Endodermal cell (in vitro differentiated cells): ENCODE data around the gene TIMM44. TPM values are rescaled to one million over a fixed set of nuclear protein-coding genes. Genes with fewer than 3 reads are reported as not detected.

ENCODE experiments used
- DNase-seq: peaks from one replicate; pipeline ENCODE4 v3.0.0-alpha.2; 2017
- H3K27ac ChIP-seq: 2 replicates; pipeline ENCODE4 v1.5.1; 2013; ENCODE audit warnings: mild to moderate bottlenecking, low read depth, low read length, moderate library complexity
- H3K27me3 ChIP-seq: 2 replicates; pipeline ENCODE4 v1.6.1; 2013; ENCODE audit warnings: mild to moderate bottlenecking, low read length, moderate library complexity; ENCODE audit not compliant: insufficient read depth, control insufficient read depth, poor library complexity, severe bottlenecking
- H3K36me3 ChIP-seq: 2 replicates; pipeline ENCODE4 v1.7.0; 2013; ENCODE audit warnings: mild to moderate bottlenecking, low read length, moderate library complexity; ENCODE audit not compliant: control insufficient read depth, insufficient read depth
- H3K4me1 ChIP-seq: one replicate; pipeline ENCODE4 v1.7.0; 2013; ENCODE audit warnings: low read length; ENCODE audit not compliant: control insufficient read depth, insufficient read depth
- H3K4me3 ChIP-seq: 2 replicates; pipeline ENCODE4 v1.5.1; 2013; ENCODE audit warnings: mild to moderate bottlenecking, low read length, moderate library complexity
- H3K9ac ChIP-seq: 2 replicates; pipeline ENCODE4 v1.6.1; 2013; ENCODE audit warnings: mild to moderate bottlenecking, low read length, moderate library complexity; ENCODE audit not compliant: poor library complexity, severe bottlenecking; ENCODE audit errors: extremely low read depth
- H3K9me3 ChIP-seq: 2 replicates; pipeline ENCODE4 v1.6.1; 2013; ENCODE audit warnings: mild to moderate bottlenecking, low read length, moderate library complexity; ENCODE audit not compliant: control insufficient read depth
- H3K27ac Mint-ChIP-seq: 2 replicates; pipeline ENCODE4 v1.8.0; 2020; ENCODE audit warnings: mixed read lengths
- H3K27me3 Mint-ChIP-seq: 2 replicates; pipeline ENCODE4 v1.8.0; 2021; ENCODE audit warnings: mild to moderate bottlenecking, mixed read lengths; ENCODE audit not compliant: insufficient read depth
- H3K36me3 Mint-ChIP-seq: 2 replicates; pipeline ENCODE4 v1.8.0; 2020; ENCODE audit warnings: low read depth, mixed read lengths
- H3K4me1 Mint-ChIP-seq: 2 replicates; pipeline ENCODE4 v1.8.0; 2020; ENCODE audit warnings: mixed read lengths
- H3K4me3 Mint-ChIP-seq: 2 replicates; pipeline ENCODE4 v1.8.0; 2020; ENCODE audit warnings: mild to moderate bottlenecking, moderate library complexity, mixed read lengths
- H3K9me3 Mint-ChIP-seq: 2 replicates; pipeline ENCODE4 v1.8.0; 2020; ENCODE audit warnings: mild to moderate bottlenecking, mixed read lengths
- WGBS, 2 experiments: methylation state at CpG; one replicate each; pipeline versions ENCODE4 v1.1.5 to v1.1.7; 2013; ENCODE audit warnings: missing lambda C conversion rate in 2 of 2, mixed read lengths in 1 of 2; ENCODE audit not compliant: insufficient coverage in 1 of 2, insufficient read length in 1 of 2; 5-methylcytosine and 5-hydroxymethylcytosine counted together
- total RNA-seq, 2 donors: library from RNA; stranded (reverse); fragmentation: NEBNext Ultra II Directional in 1 of 2; extraction: Animal tissue kit (Norgen Biotek cat#: 25700) in 1 of 2; gene quantifications; 2 replicates in 1 of 2; 3 replicates in 1 of 2; pipeline ENCODE4 v1.2.1, GENCODE V29; 2021
- TF ChIP-seq, protein P1 (sequence below): fragments of 200-600 bp; sonication (generic); conservative IDR thresholded peaks from 2 replicates; pipeline ENCODE4 v1.5.0; 2021; ENCODE audit warnings: antibody characterized with exemption, mild to moderate bottlenecking

The TIMM44 gene
- total RNA-seq, 2 donors from 2014 or later = 78.1 to 80.0 TPM

DNA sequence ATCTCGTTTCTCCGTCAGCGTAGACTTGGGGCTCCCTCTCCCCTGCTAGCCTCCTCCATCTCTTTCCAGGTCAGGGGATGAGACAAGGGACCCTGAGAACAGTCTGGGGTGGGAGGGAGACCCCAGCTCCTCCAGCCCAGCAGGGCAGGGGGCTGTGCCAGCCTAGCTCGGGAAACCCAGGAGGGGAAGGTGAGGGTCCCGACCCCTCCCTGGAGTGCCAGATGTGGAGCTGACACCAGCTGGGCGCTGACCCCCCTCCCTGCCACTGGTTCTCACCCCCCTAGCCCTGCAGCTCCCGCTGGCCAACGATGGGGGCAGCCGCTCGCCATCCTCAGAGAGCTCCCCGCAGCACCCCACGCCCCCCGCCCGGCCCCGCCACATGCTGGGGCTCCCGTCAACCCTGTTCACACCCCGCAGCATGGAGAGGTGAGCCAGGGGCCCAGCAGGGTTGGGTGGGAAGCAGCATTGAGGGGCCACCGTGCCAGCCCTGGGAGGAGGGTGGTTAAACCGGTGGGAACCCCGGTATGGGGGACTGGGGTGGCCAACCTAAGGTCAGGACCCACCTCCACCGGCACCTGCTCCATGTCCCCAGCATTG lies 33.9 kb downstream of the TIMM44 start:
- no peak overlapping the region for H3K27ac ChIP-seq
- TF ChIP-seq, protein P1, sequence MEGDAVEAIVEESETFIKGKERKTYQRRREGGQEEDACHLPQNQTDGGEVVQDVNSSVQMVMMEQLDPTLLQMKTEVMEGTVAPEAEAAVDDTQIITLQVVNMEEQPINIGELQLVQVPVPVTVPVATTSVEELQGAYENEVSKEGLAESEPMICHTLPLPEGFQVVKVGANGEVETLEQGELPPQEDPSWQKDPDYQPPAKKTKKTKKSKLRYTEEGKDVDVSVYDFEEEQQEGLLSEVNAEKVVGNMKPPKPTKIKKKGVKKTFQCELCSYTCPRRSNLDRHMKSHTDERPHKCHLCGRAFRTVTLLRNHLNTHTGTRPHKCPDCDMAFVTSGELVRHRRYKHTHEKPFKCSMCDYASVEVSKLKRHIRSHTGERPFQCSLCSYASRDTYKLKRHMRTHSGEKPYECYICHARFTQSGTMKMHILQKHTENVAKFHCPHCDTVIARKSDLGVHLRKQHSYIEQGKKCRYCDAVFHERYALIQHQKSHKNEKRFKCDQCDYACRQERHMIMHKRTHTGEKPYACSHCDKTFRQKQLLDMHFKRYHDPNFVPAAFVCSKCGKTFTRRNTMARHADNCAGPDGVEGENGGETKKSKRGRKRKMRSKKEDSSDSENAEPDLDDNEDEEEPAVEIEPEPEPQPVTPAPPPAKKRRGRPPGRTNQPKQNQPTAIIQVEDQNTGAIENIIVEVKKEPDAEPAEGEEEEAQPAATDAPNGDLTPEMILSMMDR = no peak
- no peak for DNase-seq
- H3K36me3 Mint-ChIP-seq = peaks cover 21% of the 10 kb centered on the region
- H3K4me3 ChIP-seq = no peak overlapping the region
- H3K4me3 Mint-ChIP-seq = no peak overlapping the region
- no peaks in the 10 kb centered on the region for H3K9me3 ChIP-seq
- WGBS, 2 experiments = 80 to 96% methylated on average over 1 to 21 of the region's 21 CpGs
- H3K27me3 ChIP-seq = peaks cover under 1% of the 10 kb centered on the region
- peaks cover 30% of the 10 kb centered on the region for H3K36me3 ChIP-seq
- H3K27me3 Mint-ChIP-seq = peaks cover 6% of the 10 kb centered on the region
- peaks cover 9% of the 10 kb centered on the region for H3K4me1 Mint-ChIP-seq
- H3K4me1 ChIP-seq = no peaks in the 10 kb centered on the region
- no peak overlapping the region for H3K9ac ChIP-seq
- H3K9me3 Mint-ChIP-seq = no peaks in the 10 kb centered on the region
- H3K27ac Mint-ChIP-seq = no peak overlapping the region

DNA sequence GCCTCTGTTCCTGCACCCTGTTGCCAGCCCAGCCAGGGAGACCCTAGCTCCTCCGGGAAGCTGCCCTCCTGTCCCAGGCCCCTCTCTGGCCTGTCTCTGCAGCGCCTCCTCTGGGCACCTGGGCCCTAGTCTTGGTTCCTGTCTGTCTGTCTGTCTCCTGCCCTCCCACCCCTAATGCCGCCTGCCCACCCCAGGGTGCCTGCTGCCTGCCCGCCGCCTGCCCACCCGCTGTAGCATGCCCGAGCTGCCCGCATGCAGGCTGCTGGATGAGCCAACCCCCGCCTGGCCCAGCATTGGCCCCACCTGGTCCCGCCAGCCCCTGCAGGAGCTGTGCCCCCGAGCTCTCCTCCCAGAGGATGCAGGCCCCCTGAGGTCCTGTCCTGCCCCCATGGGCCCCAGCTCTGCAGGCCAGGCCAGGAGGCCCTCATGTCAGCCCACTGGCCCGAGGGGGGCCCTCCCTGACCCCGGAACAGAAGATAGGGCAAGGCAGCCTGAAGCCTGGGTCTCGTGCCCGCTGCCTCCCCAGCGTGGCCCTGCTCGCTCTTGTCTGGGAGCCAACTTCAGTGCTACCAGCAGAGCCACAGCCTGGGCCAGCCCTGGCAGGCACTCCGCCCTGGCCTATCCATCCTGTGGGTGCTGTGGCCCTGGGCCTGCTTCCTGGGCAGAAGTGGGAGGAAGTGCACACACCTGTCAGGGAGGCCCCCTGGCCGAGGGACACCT lies 34.6 kb downstream of the TIMM44 start:
- no peaks in the 10 kb centered on the region for H3K9me3 Mint-ChIP-seq
- Histone ChIP-seq H3K36me3 (peaks cover 30% of the 10 kb centered on the region), H3K9ac (no peak overlapping the region), H3K27me3 (no peaks in the 10 kb centered on the region), H3K27ac (no peak overlapping the region), H3K9me3 (no peaks in the 10 kb centered on the region), H3K4me1 (no peaks in the 10 kb centered on the region), H3K4me3 (no peak overlapping the region)
- H3K4me3 Mint-ChIP-seq = no peak overlapping the region
- peaks cover 11% of the 10 kb centered on the region for H3K4me1 Mint-ChIP-seq
- DNase-seq = no peak
- no peak overlapping the region for H3K27ac Mint-ChIP-seq
- 50 to 90% methylated on average over 2 to 19 of the region's 19 CpGs for WGBS, 2 experiments
- H3K27me3 Mint-ChIP-seq = peaks cover 2% of the 10 kb centered on the region
- H3K36me3 Mint-ChIP-seq = peaks cover 21% of the 10 kb centered on the region
- TF ChIP-seq, protein P1 = no peak

DNA sequence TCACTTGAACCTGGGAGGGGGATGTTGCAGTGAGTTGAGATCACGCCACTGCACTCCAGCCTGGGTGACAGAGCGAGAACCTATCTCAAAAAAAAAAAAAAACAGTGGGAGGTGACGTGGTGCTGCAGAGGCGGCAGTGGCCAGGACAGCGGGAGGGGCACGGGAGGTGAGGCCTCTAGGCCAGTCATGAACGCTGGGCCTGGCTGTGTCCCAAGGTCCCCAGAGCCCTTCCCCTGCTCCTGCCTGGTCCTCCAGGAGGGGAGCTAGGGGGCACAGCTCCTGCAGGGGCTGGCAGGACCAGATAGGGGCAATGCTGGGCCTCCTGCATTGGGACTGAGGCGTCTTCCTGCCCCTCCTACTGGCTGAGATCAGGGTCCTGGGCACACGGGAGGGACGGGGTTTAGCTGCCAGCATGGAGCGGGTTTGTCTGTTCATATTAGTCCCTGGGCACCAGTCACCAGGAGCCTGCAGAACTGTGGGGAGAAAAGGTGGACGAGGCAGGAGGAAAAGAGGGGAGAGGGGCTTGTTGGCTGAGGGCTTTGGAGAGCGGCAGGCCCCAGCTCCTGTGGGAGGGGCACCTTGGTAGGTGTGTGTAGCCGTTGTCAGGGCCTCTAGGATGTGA lies 35.3 kb downstream of the TIMM44 start:
- H3K27me3 Mint-ChIP-seq = peaks cover 2% of the 10 kb centered on the region
- H3K4me3 Mint-ChIP-seq = no peak overlapping the region
- Histone ChIP-seq H3K9ac (no peak overlapping the region), H3K9me3 (no peaks in the 10 kb centered on the region), H3K4me1 (no peaks in the 10 kb centered on the region), H3K36me3 (peaks cover 30% of the 10 kb centered on the region), H3K4me3 (no peak overlapping the region), H3K27ac (no peak overlapping the region), H3K27me3 (no peaks in the 10 kb centered on the region)
- TF ChIP-seq, protein P1 = no peak
- H3K9me3 Mint-ChIP-seq = no peaks in the 10 kb centered on the region
- H3K36me3 Mint-ChIP-seq = peaks cover 19% of the 10 kb centered on the region
- H3K27ac Mint-ChIP-seq = no peak overlapping the region
- DNase-seq = no peak
- H3K4me1 Mint-ChIP-seq = peaks cover 11% of the 10 kb centered on the region
- 87 to 91% methylated on average over 10 to 14 of the region's 14 CpGs for WGBS, 2 experiments
